ENCODE data around the gene TGFB1I1.
A peak's percentile ranks its signal among the peaks of the same experiment; 100 is the strongest.
"Not testable (repeated sequence)": the region's sequence is repeated elsewhere in the genome, so short reads cannot be mapped to it uniquely, and the experiment has no call there.

Gene TGFB1I1

DNA sequence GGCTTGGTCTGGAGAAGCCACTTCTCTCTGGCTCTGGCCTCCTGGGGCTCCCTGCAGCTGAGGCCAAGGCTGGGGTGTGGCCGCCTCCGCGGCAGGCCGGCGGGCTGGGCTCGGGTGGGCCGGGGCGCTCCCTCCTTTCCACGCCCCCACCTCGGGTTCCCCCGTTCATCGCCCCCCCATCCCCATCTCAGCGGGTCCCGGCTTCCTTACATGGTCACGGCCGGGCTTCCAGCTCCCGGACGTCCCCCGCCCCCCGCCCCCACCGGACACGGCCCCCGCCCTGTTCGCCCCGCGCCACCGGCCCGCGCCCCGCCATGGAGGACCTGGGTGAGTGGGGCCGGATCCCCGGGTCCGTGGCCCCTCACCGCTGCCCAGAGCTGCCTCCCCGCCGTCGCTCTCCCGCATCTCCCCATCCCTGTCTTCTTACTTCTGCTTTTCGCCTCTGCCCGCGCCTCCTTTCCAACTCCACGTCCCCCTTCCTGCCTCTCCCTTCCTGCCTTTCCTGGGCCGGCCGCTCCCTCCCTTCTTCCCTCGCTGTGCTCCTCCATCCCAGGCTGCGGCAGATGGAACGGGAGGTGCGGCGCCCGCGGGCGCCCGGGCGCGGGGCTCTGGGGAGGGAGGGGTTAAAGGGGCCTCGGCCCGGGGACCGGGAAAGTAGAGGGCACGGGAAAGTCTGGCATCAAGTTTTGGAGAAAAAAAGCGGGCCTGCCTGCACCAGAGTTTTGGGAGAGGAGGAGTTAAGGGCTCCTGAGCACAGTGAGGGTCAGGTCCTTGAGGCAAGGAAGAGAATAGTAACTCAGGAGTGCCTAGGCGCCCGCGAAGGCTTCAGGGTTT, at the start of gene TGFB1I1:
TSS of gene TGFB1I1 (plus strand) at position 278 of the 834 bp plus-strand sequence. CDS start at position 315, 37 bp downstream.
- DNase-seq: no peak

DNA sequence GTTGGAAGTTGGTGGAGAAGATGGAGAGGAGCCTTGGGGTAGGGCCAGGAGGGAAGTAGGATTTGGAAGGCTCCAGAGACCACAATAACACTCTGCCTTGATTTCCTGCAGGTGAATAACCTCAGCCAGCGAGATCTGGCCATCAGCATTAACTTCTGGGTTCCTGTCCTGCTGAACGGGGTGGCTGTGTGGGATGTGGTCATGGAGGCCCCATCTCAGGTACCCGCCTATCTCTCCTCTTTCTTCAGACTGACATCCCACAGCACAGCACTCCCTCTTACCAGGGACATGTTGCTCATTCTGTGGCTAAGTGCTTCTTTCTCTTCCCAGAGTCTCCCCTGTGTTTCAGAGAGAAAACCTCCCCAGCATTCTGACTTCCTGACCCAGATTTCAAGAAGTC, 48.7 kb upstream of the TGFB1I1 start:
- no peak for DNase-seq

DNA sequence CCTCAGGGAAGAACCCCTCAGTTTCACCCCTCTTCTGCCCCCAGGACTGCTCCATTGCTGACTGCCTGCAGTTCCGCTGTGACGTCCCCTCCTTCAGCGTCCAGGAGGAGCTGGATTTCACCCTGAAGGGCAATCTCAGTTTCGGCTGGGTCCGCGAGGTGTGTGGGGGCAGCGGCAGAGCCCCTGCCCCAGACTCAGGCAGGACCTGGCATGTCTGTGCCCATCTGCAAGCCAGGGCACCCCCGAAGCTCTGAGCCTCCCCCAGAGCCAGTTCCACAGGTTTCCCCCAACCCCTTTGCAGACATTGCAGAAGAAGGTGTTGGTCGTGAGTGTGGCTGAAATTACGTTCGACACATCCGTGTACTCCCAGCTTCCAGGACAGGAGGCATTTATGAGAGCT, 48.2 kb upstream of the TGFB1I1 start:
- DNase-seq: no peak

DNA sequence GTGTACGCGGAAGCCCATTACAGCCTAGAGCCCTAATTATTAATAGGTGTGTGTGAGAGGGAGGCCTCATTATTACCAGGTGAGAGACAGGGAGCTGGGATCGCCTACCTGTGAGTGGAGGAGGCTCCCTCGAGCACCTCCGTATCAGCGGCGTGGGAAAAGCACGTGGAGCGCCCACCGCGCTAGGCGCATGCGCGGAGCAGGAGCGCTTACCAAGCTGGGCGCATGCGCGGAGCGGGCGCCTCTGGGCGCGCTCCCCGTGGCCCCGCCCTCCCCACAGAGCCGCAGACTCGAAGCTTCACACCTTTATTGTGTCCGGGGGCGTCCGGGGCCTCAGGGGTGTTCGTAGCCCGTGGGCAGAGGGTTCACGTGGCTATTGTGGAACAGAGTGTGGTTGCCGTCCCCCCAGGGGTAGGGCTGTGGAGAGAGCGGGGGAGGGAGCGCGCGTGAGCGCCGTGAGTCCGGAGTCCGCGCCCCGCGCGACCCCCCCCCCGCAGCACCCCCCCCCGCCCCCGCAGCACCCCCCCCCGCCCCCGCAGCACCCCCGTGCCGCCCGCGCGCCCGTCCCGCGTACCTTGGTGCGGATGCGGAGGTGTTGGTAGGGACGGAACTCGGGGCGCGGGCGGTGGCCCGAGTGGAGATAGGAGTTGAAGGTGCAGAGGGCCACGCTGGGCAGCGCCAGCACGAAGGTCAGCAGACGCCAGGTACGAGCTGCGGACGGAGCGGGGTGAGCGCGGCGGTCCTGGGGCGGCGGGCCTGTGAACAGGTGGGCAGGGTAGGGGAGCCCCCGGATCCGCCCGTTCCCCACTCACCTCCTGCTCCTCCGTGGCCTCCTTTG, 44.3 kb upstream of the TGFB1I1 start:
- DNase-seq: peak; percentile 76

DNA sequence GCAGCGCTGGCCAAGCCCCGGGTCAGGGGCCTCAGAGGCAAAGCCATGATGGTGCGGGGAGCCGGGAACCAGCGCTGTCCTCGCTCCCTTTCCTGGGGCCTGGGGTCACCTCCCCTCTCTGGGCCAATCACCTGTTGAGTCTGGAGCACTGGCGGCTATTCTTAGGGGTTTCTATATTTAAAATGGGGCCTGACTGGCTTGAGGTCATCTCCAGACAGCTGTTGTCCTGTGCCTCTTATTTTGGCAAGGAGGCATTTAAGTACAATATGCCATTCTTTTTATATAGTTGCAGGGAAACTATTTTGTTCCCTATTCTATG, 43.7 kb upstream of the TGFB1I1 start, which contains the start of gene COX6A2:
TSS of gene COX6A2 (minus strand) at position 82 of the 319 bp plus-strand sequence. CDS start at position 47, 35 bp downstream.
- no peak for DNase-seq

DNA sequence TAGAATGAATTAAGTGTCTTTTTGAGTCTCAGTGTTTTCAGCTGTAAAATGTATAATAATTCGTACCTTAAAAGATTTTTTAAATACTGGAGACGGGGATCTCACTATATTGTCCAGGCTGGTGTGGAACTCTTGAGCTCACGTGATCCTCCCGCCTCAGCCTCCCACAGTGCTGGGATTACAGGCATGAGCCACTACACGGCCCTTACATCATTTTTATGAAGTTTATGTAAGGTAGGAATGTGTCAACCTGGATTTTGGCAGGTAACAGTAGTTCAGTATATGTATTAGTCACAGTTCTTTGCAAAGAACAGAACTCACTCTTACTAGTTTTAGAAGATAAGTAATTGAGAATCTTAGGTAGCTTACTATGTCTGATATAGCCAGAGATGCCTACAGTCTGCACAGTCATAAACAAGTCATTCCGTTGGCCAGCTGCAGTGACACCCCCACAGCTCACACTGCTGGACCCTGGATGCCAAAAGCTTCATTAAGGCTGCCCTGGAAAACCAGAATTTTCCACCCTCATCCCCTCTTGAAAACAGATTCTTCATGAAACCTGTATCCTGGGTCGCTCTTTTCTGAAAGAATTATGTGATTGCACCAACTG, 43.2 kb upstream of the TGFB1I1 start:
- DNase-seq: no peak

DNA sequence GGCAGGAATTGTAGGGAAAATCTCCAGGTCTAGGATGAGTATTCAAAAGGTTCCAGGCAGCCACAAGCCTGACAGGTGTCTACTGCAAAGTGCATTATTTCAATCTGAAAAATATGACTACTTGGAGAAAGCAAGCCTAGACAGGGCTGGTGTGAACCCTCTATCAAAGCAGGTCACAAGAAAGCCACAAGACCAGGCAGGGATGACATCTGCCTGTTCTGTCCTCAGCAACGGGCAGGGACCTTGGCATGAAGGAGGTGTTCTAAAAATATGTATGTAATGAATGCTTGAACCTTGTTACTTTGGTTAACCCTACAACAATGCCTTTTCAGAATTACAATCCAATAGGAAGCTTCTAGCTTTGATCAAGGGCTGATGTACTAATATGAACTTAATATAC, 42.6 kb upstream of the TGFB1I1 start:
- no peak for DNase-seq

DNA sequence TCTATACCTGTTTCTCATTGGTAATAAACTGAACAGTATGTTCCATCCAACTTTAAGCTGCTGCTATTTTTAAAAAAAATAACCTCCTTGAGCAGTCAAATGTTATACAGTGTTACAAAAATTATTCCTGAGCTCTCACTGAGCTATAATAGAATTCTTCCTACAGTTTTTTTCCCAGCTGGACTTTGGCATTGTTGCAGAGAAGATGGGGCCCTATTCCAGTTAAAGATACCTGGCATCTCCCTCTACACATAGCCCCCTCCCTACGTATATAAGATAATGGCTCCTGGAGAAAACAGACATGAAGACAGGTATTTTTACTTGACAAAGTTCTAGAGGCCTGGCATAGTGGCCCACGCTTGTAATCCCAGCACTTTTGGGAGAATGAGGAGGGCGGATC, 42.2 kb upstream of the TGFB1I1 start:
- DNase-seq: no peak

DNA sequence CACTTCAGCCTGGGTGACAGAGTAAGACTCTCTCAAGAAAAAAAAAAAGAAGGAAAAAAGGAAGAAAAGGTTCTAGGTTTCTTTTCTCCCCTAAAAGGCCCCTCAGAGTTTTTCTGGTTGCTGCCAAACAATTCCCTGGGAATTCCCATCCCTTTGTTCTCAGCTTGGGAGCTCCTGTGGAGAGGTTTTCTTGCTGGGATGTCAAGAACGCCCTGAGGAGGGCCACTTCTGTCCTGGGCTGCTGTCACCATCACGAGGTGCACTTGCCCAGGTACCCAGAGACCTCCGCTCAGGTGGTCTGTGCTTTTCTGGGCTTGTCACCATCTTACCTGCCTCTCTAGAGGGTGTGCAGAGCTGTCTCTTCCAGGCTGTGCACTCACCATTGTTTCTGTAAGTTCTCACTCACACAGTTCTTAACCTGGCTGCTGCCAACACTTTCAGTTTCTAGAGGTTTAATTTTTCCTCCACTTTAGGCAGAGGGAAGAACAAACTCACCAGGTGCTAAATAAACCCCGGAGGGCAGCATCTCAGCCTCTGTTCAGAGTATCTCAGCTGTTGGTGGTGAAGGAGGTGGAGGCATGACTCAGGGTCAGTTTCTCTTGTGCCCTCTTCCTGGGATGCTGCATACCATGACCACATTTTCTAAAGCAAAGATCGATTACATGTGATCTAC, 41.4 kb upstream of the TGFB1I1 start:
- DNase-seq: no peak

DNA sequence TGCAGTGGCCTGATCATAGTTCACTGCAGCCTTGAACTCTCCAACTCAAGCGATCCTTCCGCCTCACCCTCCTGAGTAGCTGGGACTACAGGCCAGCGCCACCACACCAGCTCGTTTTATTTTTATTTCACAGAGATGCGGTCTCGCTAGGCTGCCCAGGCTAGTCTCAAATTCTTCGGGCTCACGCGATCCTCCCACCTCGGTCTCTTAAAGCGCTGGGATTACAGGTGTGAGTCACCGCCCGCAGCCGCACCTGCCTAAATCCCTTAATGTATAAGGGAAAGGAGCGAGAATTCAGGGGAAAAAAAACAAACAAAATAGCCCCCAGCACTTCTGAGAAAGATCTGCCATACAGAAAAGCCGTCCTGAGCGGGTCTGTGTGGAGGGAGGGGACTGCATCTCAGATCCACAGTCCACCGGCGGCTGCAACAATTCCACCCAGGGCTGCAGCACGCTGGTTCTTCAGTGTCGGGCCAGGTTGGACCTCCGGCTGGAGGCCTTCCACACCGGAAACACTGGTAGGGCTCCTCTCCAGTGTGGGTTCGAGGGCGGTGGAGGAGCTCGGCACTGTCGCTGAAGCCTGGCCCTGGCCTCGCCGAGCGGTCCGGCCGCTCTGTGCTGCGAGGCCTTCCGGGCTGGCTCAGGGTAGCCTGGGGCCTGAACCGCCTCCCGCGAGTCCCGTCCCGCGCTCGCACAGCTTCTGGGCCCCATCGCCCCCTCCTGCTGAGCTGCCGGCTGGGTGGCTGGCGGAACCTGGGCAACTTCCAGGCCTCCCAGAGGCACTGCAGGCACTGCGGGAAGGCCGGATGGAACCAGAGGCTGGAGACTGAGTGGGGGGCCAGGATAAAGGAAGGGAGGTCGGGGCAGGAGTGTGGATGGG, 36.4 kb upstream of the TGFB1I1 start:
- no peak for DNase-seq

DNA sequence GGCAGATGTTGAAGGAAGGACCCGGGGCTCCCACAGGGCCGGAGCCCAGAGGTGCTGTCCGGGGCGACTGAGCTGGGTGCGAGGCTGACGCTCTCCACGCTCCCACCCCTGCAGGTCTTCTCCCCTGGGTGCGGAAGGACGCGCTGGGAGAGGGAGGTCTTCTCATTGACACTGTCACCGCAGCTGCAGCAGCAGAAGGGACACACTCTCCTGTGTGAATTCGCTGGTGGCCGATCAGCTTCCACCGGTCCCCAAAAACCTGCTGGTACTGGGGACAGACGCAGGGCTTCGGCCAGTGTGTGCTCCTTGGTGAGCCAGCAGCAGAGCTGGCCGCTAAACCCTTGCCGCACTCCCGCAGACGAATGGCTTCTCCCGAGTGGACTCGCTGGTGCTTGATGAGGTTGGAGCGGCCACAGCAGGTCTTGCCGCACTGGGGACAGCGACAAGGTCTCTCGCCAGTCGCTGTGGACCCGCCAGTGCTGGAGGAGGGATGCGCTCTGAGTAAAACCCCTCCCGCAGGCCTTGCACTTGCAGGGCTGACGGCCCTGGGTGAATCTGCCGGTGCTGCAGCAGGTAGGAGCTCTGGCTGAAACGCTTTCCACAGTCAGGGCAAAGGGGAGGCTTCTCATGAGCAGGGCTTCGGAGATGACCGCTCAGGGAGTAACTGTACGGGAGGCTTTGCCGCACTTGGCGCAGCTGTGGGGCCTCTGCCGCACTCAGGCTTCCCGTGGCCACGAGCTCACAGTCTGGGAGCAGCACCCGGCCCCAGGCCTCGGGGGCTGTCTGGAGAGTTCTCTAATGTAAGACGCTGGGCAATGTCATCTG, 35.5 kb upstream of the TGFB1I1 start:
- no peak for DNase-seq

DNA sequence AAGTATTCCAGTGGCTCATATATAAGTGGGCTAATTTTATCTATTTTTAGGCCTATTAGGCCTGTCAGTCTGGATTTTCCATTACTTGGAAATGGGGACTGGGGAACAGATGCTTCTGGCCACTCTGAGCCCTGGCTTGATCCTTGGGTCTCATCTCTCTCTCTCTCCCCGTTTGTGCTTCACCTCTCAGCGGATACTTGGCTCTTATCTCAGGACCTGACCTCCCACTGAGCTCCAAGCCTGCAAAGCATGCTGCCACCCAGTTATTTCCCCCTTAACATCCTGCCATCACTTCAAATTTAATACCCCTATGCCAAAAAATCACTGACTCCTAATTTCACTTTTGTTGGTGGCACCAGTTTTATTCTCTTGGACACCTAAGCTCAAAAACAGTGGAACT, 33.5 kb upstream of the TGFB1I1 start:
- no peak for DNase-seq

DNA sequence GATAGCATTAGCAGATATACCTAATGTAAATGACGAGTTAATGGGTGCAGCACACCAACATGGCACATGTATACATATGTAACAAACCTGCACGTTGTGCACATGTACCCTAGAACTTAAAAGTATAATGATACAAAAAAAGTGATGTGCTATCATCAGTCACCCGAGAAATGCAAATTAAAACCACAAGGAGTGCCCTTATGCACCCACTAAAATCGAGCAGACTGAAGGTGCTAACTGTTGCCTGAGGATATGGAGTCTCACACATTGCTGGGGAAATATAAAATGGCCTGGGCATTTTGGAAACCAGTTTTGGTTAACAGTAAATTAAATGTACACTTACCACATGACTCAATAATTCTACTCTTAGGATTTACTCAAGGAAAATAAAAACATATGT, 32.9 kb upstream of the TGFB1I1 start:
- not testable (repeated sequence) for DNase-seq

DNA sequence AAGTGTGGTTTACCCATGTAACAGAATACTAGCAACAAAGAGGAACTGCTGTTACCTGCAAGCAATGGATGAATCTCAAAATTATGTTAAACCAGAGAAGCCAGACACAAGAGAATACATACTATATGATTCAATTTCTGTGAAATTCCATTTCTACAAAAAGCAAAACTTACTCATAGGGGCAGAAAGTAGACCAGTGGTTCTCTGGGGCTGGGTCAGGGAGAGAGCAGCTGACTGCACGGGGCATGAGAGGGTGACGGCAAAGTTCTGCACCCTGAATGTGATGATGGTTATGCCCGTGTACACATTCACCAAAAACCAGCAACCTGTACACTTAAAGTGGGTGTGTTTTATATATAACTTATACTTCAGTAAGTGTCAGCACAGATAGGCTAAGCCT, 32.4 kb upstream of the TGFB1I1 start:
- DNase-seq: no peak

DNA sequence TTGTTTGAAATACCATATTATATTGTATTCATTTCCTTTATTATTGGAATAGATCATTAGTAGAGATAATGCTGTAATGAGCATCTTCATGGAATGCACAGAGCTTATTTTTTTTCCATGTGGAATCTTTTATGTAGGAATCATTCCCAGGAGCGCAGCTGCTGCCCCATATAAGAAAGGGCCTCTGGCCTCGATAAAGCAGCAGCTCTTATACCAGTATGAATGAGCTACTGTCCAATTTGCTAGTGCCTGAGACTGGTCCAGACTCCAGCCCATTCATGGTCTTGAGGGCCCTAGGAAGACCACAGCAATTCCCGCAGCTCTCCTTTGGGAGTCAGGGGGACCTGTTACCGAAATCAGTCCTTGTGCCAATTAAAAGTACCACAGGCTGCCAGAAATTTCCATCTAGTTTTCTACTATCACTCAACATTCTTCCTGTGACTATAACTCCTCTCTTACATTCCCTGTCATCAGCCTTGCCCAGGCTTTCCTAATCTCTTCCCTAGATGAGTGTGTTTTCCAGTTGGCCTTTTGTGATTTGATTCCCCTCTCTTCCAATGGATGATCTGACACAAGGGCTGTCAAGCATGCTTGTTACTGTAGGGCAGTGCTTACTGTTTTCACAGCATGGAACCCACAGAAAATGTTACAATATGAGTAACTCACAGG, 31.3 kb upstream of the TGFB1I1 start:
- DNase-seq: no peak

DNA sequence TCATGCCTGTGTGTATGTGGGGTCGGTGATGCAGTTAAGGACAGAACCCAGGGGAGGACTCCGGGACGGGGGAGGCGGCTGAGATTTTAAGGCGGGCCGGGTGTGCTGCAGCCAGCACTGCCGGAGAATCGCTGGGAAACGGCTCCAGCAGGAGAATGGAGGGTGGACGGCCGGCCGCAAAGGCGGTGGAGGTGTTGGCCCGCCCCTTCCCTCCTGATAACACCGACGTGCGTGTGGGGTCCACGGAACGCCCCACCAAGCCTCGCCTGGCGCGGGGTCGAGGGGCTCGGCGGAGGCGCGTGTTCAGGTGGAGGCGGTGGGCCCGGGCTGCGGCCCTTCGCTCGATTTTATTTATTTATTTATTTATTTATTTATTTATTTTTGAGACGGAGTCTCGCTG, 30.0 kb upstream of the TGFB1I1 start:
- no peak for DNase-seq

DNA sequence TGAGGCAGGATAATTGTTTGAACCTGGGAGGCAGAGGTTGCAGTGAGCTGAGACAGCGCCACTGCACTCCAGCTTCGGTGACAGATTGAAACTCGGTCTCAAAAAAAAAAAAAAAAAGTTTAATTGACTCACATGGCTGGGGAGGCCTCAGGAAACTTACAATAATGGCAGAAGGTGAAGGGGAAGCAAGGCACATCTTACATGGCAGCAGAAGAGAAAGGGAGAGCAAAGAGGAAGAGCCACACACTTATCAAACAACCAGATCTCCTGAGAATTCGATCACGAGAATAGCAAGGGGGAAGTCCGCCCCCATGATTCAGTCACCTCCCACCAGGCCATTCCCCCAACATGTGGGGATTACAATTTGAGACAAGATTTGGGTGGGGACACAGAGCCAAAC, 26.0 kb upstream of the TGFB1I1 start:
- not testable (repeated sequence) for DNase-seq

DNA sequence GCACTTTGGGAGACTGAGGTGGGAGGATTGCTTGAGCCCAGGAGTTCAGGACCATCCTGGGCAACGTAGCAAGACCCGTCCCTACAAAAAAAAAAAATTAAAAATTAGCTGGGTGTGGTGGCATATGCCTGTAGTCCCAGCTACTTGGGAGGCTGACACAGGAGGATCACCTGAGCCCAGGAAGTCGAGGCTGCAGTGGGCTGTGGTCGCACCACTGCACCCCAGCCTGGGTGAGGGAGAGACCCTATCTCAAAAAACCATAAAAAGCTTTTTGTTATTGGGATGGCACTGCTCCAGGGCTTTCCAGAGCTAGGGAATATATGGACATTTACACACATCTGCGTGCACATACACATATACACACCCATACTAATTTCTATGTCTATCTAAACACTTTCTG, 20.8 kb upstream of the TGFB1I1 start:
- DNase-seq: no peak

DNA sequence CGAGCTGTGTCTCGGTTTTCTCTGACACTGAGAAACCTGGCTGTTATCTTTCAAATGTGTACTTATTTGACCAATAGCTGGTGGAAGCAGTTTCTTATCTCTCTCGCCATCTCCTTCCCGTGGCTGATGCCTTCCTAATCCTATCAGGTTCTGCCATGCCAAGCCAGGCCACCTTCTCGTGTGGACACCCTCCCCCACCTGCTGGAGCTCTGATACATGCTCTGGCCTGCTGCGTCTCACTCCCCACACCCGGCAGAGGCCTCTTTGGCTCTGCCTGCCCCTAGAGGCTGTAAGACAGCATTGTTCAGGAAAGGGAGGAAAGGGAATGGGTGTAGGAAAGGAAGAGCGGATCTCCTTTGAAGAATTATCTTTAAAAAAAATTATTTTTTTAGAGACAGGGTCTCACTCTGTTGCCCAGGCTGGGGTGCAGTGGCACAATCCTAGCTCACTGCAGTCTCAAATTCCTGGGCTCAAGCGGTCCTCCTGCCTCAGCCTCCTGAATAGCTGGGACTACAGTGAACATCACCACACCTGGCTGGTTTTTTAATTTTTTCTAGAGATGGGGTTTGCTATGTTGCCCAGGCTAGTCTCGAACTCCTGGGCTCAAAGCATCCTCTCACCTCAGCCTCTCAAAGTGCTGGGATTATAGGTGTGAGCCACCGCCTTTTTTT, 20.1 kb upstream of the TGFB1I1 start:
- no peak for DNase-seq

DNA sequence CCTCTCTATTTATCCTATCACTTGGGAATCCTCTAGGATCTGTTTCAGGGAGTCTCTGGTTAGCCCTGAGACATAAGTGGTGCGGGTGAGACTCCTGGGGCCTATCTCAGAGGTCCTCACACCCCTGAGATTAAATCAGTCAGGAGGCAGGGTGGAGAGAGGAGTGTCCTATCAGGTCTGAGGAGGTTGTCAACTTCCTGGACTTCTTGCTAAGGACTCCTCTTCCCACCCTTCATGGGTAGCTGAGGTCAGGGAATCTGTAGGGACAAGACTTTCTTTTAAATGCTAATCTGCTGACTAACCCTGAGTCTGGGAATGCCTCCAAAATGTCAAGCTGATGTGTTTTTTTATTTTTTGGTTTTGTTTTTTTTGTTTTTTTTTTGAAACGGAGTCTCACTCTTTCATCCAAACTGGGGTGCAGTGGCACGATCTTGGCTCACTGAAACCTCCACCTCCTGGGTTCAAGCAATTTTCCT, 19.3 kb upstream of the TGFB1I1 start:
- no peak for DNase-seq
